Measurements from ENCODE around the gene P2RY14. TPM values are rescaled to one million over a fixed set of nuclear protein-coding genes. Genes with fewer than 3 reads are reported as not detected.

P2RY14 gene
- total RNA-seq, 1 donor from 2014 or later: not detected

DNA sequence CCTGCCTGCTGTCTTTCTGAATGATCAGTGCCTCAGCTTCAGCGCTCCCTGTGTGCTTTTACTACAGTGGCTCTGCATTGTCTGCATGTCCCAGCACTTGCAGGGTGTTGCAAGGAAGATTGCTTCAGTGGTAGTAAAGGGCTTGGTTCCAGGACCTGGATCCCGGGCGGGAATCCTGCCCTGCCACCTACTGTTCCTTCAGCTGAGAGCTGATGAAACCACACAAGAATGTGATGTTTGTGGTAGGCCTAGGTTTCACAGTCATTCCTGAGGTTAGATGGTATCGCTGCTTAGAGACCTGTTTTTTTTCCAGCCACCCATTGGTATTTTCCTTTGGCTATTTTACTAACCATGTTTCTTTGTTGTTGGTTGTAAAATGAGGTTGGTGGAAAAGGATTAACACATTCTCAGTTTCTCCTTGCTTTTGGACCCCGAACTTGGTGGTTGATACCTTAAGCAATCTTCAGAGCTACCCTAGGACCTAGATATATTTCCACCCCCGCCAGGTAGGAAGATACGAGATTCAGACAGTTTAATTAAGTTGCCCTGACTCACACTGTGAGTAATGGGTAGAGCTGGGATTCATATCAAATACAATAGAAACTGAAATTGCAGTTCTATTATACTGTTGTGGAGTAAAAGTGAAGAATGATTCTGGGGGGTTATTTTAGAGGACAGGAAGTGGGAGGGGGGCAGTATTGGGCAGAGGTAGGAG is 26.9 kb upstream of the P2RY14 start:
- peak; percentile 86 for DNase-seq (ENCODE audit: extremely low spot score, unreplicated experiment)
- Mint-ChIP-seq H3K9me3 (ENCODE audit: unreplicated experiment) (no peaks in the 10 kb centered on the region), H3K4me3 (ENCODE audit: unreplicated experiment) (no peak overlapping the region), H3K27me3 (ENCODE audit: unreplicated experiment) (no peaks in the 10 kb centered on the region), H3K4me1 (ENCODE audit: unreplicated experiment) (peaks cover 20% of the 10 kb centered on the region), H3K27ac (ENCODE audit: unreplicated experiment) (peak overlapping the region; percentile 71), H3K36me3 (ENCODE audit: unreplicated experiment) (no peaks in the 10 kb centered on the region)
- TF ChIP-seq, protein P1, sequence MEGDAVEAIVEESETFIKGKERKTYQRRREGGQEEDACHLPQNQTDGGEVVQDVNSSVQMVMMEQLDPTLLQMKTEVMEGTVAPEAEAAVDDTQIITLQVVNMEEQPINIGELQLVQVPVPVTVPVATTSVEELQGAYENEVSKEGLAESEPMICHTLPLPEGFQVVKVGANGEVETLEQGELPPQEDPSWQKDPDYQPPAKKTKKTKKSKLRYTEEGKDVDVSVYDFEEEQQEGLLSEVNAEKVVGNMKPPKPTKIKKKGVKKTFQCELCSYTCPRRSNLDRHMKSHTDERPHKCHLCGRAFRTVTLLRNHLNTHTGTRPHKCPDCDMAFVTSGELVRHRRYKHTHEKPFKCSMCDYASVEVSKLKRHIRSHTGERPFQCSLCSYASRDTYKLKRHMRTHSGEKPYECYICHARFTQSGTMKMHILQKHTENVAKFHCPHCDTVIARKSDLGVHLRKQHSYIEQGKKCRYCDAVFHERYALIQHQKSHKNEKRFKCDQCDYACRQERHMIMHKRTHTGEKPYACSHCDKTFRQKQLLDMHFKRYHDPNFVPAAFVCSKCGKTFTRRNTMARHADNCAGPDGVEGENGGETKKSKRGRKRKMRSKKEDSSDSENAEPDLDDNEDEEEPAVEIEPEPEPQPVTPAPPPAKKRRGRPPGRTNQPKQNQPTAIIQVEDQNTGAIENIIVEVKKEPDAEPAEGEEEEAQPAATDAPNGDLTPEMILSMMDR (IDR thresholded peaks at IDR 0.05): peak; percentile 37

DNA sequence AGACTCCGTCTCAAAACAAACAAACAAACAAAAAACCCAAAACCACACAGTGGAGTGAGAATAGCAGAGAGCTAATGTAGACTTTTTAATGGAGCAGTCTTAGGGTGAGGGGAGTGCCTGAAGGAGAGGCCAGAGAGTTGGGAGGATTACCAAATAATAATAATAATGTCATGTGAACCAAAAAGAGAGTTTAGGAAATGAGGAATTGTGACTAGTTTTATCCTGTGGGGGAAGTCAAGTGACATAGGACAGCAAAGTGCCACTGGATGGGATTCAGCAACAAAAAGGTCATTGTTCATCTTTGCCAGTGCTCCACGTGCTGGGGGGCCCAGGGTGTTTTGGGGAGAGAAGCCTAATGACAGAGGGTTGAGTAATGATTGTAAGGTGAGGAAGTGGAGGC is 25.4 kb upstream of the P2RY14 start:
- H3K4me3 Mint-ChIP-seq (ENCODE audit: unreplicated experiment): no peak overlapping the region
- H3K36me3 Mint-ChIP-seq (ENCODE audit: unreplicated experiment): no peaks in the 10 kb centered on the region
- no peak overlapping the region for H3K27ac Mint-ChIP-seq (ENCODE audit: unreplicated experiment)
- peaks cover 20% of the 10 kb centered on the region for H3K4me1 Mint-ChIP-seq (ENCODE audit: unreplicated experiment)
- no peaks in the 10 kb centered on the region for H3K9me3 Mint-ChIP-seq (ENCODE audit: unreplicated experiment)
- no peaks in the 10 kb centered on the region for H3K27me3 Mint-ChIP-seq (ENCODE audit: unreplicated experiment)
- DNase-seq (ENCODE audit: extremely low spot score, unreplicated experiment): no peak
- TF ChIP-seq, protein P1 (IDR thresholded peaks at IDR 0.05): no peak

DNA sequence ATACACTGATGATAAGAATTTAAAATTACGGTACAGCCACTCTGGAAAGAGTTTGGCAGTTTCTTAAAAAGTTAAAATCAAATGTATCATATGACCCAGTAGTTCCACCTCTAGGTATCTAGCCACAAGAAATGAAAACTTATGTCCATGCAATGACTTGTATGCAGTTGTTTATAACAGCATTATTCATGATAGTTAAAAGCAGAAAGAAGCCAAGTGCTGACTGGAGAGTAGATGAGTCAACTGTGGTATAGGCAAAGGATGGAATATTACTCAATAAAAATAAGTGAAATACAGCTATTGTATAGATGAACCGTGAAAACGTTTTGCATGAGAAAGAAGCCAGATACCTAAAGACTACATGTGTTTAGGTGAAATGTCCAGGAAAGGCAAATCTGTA is 23.4 kb upstream of the P2RY14 start:
- Mint-ChIP-seq H3K4me1 (ENCODE audit: unreplicated experiment) (peaks cover 17% of the 10 kb centered on the region), H3K27me3 (ENCODE audit: unreplicated experiment) (no peaks in the 10 kb centered on the region), H3K9me3 (ENCODE audit: unreplicated experiment) (no peaks in the 10 kb centered on the region), H3K4me3 (ENCODE audit: unreplicated experiment) (no peak overlapping the region), H3K27ac (ENCODE audit: unreplicated experiment) (no peak overlapping the region), H3K36me3 (ENCODE audit: unreplicated experiment) (no peaks in the 10 kb centered on the region)
- no peak for DNase-seq (ENCODE audit: extremely low spot score, unreplicated experiment)
- TF ChIP-seq, protein P1 (IDR thresholded peaks at IDR 0.05): no peak

DNA sequence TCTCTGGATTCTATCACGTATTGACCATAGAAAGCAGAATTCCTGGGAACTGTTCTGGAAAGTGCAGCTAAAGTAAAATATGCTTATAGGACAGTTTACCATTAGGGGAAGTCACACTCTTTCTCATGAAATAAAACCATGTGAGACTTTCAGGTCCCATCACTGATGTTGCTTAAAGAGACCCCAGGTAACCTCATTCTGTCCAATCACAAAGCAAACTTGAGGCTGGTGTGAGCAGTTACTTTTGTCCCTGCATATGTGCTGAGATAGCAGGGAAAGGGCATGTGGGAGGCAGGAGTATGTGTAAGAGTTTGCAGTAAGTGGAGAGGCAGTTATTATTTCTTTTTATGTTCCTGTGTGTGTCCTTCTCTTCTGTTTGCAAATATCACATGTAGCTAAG is 22.2 kb upstream of the P2RY14 start:
- DNase-seq (ENCODE audit: extremely low spot score, unreplicated experiment): no peak
- Mint-ChIP-seq H3K27ac (ENCODE audit: unreplicated experiment) (no peak overlapping the region), H3K9me3 (ENCODE audit: unreplicated experiment) (no peaks in the 10 kb centered on the region), H3K4me1 (ENCODE audit: unreplicated experiment) (peaks cover 13% of the 10 kb centered on the region), H3K4me3 (ENCODE audit: unreplicated experiment) (no peak overlapping the region), H3K27me3 (ENCODE audit: unreplicated experiment) (no peaks in the 10 kb centered on the region), H3K36me3 (ENCODE audit: unreplicated experiment) (no peaks in the 10 kb centered on the region)
- TF ChIP-seq, protein P1 (IDR thresholded peaks at IDR 0.05): no peak

DNA sequence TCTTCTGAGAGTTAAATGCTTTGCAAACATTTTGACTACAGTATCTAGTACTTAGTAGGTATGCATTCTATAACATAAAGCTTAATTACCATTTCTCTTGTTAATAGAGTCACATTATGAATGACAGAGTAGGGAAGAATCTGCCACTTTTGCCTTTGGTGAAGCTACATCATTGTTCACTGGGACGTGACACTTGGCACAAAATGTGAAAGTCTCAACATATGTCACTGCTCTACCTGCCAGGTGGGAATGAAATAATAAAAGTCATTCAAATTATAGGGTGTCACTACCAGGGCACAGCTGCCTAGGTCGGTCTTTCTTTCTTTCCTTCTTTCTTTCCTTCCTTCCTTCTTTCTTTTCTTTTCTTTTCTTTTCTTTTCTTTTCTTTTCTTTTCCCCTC is 20.7 kb upstream of the P2RY14 start:
- Mint-ChIP-seq H3K4me3 (ENCODE audit: unreplicated experiment) (no peak overlapping the region), H3K4me1 (ENCODE audit: unreplicated experiment) (peaks cover 3% of the 10 kb centered on the region), H3K9me3 (ENCODE audit: unreplicated experiment) (no peaks in the 10 kb centered on the region), H3K27me3 (ENCODE audit: unreplicated experiment) (no peaks in the 10 kb centered on the region), H3K36me3 (ENCODE audit: unreplicated experiment) (no peaks in the 10 kb centered on the region), H3K27ac (ENCODE audit: unreplicated experiment) (no peak overlapping the region)
- TF ChIP-seq, protein P1 (IDR thresholded peaks at IDR 0.05): no peak
- no peak for DNase-seq (ENCODE audit: extremely low spot score, unreplicated experiment)

Data from osteocyte (in vitro differentiated cells).